Mammary epithelial cell (primary cell): ENCODE results near the gene PAK5.

Experiments used
- EZH2 ChIP-seq: IDR thresholded peaks from 2 replicates; pipeline ENCODE4 v1.6.1; 2012; ENCODE audit warnings: low read length, inconsistent platforms, borderline replicate concordance
- TF ChIP-seq, protein P1 (sequence below), 2 donors: IDR thresholded peaks in 1 of 2; conservative IDR thresholded peaks in 1 of 2; 2 replicates each; pipeline ENCODE4 v1.5.1; 2011 to 2012; ENCODE audit warnings: inconsistent platforms in 2 of 2, low read length in 2 of 2, mild to moderate bottlenecking in 2 of 2, control low read depth in 1 of 2, low read depth in 1 of 2; ENCODE audit not compliant: insufficient read depth in 1 of 2; ENCODE audit errors: extremely low read depth in 1 of 2

DNA sequence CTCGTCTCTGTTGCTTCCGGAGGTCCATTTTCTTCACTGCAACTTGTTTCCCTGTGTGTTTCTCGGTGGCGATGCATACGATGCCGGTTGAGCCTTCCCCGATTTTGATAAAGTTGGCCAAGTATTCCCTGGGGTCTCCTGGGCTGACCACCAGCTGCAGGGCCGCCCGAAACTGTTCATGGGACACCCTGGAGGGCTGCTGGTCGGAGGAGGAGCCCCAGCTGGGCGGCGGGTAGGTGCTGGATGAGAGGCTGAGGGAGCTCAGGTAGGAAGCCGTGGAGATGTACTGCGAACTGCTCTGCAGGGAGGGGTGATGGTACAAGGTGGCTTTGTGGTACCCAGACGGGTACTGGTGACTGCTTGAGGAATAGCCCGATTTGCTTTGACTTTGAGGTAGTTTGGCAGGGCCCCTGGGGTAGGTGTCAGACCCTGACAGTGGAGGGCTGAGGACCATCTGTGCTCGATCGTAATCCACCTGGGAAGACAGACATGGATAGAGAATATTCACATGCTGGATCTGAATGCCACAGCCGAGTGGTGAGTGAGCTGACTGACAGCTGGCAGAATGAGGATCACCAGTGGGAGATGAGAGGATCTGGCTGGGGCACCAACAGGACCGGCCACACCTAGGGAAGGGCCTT lies 272.8 kb downstream of the PAK5 start:
- TF ChIP-seq, protein P1, sequence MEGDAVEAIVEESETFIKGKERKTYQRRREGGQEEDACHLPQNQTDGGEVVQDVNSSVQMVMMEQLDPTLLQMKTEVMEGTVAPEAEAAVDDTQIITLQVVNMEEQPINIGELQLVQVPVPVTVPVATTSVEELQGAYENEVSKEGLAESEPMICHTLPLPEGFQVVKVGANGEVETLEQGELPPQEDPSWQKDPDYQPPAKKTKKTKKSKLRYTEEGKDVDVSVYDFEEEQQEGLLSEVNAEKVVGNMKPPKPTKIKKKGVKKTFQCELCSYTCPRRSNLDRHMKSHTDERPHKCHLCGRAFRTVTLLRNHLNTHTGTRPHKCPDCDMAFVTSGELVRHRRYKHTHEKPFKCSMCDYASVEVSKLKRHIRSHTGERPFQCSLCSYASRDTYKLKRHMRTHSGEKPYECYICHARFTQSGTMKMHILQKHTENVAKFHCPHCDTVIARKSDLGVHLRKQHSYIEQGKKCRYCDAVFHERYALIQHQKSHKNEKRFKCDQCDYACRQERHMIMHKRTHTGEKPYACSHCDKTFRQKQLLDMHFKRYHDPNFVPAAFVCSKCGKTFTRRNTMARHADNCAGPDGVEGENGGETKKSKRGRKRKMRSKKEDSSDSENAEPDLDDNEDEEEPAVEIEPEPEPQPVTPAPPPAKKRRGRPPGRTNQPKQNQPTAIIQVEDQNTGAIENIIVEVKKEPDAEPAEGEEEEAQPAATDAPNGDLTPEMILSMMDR (conservative IDR thresholded peaks at IDR 0.05 in 1 of 2, IDR thresholded peaks at IDR 0.05 in 1 of 2; ENCODE audit: extremely low read depth in 1 of 2, insufficient read depth in 1 of 2, low read depth in 1 of 2, low read length in 2 of 2): no peak
- no peak for TF ChIP-seq EZH2
